ENCODE measurements around the gene PEX7.
"Not testable (repeated sequence)": the region's sequence is repeated elsewhere in the genome, so short reads cannot be mapped to it uniquely, and the experiment has no call there.

The PEX7 gene

GRCh38 chr6:136791296-136792094, 30.9 kb upstream of the PEX7 start:
- DNase-seq = peak; percentile 54

GRCh38 chr6:136792095-136792409, 30.3 kb upstream of the PEX7 start:
- no peak for DNase-seq

DNA sequence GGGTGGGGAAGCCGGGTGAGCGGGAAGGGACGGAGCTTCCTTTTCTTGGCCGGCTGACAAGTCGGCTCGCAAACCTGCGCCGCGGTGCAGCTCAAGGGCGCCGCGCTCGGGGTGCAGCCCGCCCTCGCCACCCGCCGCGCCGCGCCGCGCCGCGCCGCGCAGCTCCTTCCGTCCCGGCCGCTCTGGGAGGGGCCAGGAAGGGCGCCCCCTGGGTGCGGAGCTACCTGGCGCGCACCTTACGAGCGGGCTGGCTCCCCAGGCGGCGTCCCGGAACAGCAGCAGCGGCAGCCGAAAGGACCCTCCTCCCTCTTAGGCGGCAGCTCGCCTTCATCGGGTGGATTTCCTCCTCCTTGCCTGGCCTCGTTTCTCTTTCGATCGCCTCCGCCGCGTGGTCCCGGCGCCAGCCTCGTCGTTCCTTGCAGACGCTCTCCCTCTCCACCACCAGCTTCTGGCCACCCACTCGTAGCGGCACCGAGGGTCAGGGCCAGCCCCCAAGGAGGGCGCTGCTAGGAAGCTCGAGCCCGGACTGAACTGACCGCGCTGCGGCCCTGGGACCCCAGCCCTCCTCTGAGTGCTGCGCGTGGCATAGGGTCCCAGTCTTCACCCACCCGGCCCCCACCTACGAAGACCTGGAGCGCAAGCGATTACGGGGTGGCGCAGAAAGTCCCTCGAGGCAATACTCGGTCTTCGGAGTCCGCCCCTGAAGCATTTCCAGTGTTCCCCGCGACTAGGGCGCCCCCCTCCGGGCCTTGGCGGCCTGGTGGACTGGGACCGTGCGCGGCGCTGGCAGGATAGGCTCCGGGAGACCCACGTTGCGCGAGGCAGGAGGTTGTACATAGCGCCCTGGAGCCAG, 29.8 kb upstream of the PEX7 start, which contains the start of gene MAP3K5:
Gene MAP3K5, minus strand, starts transcription at position 68 of the 853 bp plus-strand sequence. CDS start 320 bp downstream, outside the sequence.
- peak; percentile 96 for DNase-seq

DNA sequence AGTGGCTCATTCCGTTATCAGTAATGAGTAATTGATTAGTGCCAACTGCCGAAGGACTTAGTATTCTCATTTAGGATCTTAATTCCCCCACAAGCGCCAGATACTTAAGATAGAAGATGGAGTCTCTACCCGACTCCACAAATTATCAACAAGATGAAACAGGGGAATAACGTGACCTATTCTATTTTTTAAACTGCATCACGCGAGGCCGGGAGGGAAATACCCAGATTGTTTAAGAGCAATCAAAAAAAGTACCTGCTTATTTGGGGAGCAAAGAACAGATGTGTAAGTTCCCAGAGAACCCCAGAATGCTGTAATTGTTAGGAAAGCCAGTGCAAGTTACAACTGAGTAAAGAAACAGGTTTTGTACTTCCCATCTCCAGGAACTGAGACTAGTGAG, 29.0 kb upstream of the PEX7 start:
- DNase-seq = no peak

DNA sequence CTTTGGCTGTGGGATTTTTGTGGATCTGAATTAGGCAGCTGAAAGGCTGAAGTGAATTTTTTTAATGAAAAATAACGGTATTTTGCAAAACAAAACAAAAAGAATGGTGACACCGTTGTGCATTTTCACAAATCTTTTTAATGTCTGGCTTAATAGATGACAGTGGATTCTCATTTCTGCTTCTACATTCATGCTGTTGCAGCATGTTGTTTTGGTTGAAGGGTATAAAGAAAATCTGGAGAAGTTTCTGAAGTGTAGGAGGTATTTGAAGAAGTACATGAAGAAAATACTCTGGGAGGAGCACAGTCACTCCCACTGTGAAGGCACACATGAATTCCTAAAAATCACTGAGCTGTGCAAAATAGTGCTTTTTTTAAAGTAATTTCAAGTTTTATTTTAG, 27.0 kb upstream of the PEX7 start:
- no peak for DNase-seq

- no peak for DNase-seq
Observed at GRCh38 chr6:136795996-136796395, 26.4 kb upstream of the PEX7 start.

DNA sequence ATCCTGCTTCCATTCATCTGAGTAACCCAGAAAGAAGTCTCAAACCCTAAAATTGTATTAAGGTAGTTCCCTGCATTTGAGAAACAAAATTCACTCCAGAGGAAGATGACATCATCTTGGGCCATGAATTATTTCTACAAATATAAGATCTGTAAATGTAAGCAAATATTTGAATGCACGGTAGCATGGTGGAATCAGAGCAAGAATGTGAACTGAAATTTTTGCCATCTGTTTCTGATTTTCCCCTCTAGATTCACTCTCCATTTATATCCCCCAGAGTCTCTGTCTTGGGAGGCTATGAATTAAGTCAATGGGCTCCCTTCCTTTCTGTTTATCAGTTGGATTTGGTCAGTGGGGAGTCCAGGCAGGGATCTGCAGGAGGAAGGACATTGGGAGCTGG, 24.3 kb upstream of the PEX7 start:
- no peak for DNase-seq

DNA sequence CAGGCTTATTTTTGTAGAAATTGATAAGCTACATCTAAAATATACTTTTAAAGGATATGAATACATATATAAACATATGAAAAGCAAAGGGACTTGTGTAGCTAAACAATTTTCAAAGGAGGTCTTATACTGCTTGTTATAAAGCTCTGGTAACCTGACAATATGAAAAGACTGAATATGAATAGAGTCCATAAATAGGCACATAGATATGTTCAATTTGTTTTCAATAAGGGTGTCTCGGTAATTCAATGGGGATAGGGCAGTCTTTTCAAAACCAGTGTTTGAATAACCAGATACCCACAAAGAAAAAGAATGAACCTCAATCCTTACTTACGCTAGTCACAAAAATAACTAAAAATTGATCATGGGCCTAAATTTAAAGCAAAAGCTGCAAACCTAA, 20.8 kb upstream of the PEX7 start:
- no peak for DNase-seq

GRCh38 chr6:136803608-136804007, 18.8 kb upstream of the PEX7 start:
- no peak for DNase-seq

DNA sequence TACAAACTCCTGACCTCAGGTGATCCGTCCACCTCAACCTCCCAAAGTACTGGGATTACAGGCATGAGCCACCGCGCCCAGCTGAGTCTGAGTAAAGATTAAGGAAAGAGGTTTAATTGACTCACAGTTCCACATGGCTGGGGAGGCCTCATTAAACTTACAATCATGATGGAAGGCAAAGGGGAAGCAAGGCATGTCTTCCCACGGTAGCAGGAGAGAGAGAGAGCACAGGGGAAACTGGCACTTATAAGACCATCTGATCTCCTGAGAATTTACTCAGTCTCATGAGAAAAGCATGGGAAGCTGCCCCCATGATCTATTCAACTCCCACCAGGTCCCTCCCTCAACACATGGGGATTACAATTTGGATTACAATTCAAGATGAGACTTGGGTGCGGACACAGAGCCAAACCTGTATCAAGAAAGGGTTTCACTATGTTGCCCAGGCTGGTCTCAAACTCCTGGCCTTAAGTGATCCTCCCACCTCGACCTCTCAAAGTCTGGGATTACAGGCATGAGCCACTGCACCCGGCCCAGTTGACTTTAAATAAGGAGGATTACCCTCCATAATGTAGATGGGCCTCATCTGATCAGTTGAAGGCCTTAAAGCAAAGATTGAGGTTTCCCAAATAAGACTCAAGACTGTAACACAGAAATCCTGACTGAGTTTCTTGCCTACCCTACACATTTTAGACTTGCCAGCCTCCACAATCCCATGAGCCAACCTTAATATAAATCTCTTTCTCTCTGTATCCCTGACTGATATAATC, 13.1 kb upstream of the PEX7 start:
- DNase-seq = no peak

GRCh38 chr6:136811272-136811671, 11.1 kb upstream of the PEX7 start:
- DNase-seq = no peak

- no peak for DNase-seq
Observed at GRCh38 chr6:136812174-136812573, 10.2 kb upstream of the PEX7 start.

- not testable (repeated sequence) for DNase-seq
Observed at GRCh38 chr6:136815608-136816007, 6.8 kb upstream of the PEX7 start.

- DNase-seq = no peak
Observed at GRCh38 chr6:136816656-136817055, 5.7 kb upstream of the PEX7 start.

- no peak for DNase-seq
Observed at GRCh38 chr6:136820561-136820960, 1.8 kb upstream of the PEX7 start.

DNA sequence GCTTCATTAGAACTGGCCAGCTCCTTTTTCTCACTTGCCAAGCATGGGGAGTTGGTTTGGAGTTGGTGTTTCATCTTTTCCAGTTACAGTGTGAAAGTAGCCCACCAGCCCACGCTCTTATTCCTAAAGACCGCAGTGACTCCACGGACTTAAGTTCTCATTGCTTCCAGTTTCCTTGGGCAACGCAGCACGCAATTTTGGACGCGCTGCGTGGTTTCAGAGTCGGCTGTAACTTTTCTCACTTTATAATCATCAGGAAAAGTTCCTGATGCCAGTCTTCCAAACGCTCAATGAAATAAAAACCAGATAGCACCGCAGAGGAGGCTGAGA, 381 bp upstream of the PEX7 start:
- peak; percentile 53 for DNase-seq

DNA sequence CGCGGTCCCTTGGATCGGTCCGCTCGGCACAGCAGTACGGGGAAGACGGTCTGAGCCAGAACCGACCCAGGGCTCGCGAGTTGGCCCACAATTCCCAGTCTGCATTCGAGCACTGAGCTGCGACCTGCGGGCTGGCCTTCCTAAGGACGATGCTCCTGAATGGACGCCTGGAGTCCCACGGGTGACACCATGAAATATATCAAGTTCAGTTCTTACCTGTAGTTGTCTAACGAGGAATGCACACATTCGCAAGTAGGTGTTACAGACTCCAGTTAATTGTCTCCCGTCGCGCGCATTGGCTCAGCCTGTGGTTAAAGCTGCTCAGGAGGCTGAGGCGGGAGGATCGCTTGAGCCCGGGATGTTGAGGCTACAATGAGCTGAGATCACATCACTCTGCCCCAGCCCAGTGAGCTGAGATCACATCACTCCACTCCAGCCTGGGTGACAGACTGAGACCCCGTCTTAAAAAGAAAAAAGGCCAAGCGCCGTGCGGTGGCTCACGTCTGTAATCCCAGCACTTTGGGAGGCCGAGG, 802 bp downstream of the PEX7 start:
- DNase-seq = peak; percentile 5

DNA sequence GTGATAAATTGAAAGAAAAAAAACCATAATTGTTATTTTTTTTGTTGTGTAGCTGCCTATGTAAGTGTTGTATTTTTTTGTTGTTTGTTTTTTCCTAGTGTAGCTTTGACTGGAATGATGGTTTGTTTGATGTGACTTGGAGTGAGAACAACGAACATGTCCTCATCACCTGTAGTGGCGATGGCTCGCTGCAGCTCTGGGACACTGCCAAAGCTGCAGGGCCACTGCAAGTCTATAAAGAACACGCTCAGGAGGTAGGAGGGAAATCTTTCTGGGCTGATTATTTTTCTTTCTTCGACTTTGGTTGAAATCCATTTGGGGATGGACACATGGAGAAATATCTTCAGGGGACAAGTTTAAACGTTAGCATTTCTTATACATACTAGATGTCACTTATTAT, 3.8 kb downstream of the PEX7 start:
- no peak for DNase-seq

DNA sequence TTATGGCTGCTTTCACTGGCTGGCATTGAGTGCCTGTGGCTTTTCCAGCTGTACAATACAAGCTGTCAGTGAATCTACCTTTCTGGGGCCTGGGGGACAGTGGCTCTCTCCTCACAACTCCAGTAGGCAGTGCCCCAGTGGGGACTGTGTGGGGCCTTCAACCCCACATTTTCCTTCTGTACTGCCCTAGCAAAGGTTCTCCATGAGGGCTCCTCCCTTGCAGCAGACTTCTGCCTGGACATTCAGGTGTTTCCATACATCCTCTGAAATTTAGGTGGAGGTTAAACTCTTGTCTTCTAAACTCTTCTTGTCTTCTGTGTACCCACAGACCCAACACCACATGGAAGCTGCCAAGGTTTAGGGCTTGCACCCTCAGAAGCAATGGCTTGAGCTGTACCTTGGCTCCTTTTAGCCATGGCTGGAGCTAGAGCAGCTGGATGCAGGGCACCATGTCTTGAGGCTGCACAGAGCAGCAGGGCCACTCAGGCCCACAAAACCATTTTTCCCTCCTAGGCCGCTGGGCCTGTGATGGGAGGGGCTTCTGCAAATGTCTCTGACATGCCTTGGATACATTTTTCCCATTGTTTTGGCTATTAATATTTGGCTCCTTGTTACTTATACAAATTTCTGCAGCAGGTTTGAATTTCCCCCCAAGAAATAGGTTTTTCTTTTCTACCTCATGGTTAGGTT, 9.6 kb downstream of the PEX7 start:
- DNase-seq = no peak

- no peak for DNase-seq
Observed at GRCh38 chr6:136840276-136841001, 18.0 kb downstream of the PEX7 start.

DNA sequence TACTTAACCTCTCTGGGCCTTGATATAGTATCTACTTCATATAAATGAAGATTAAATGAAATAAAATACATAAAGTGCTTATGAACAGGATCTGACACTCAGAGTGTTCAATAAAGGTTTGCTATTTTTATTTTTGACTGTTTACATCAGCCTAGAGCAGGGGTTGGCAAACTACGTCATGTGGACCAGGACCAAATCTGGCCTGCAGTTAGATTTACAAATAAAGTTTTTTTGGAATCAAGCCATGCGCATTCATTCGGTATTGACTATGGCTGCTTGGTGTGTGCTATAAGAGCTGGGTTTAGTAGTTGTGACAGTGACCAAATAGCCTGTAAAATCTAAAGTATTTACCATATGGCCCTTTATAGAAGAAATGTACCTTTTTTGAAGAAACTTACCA, 20.8 kb downstream of the PEX7 start:
- DNase-seq = no peak

- DNase-seq = peak; percentile 25
Observed at GRCh38 chr6:136846046-136846445, 23.7 kb downstream of the PEX7 start.

Data from stimulated activated CD4-positive, alpha-beta T cell treated with anti-CD3 and anti-CD28 coated beads, Interleukin-4, amount 100 ng/mL, for 24 hours (primary cell).